CD4-positive, alpha-beta T cell treated with Interferon gamma for 1 hour (primary cell): ENCODE results near the gene MAST2.
"Not testable (repeated sequence)": the region's sequence is repeated elsewhere in the genome, so short reads cannot be mapped to it uniquely, and the experiment has no call there.

Experiments
- DNase-seq: peaks from one replicate; pipeline ENCODE4 v3.0.0-alpha.2; 2020

The MAST2 gene

GRCh38 chr1:46034601-46035516 is 231.4 kb downstream of the MAST2 start:
- no peak for DNase-seq

GRCh38 chr1:46036894-46037839 is 233.8 kb downstream of the MAST2 start:
- peak; percentile 72 for DNase-seq

- no peak for DNase-seq
Measured at GRCh38 chr1:46039571-46040052, 236.2 kb downstream of the MAST2 start.

- no peak for DNase-seq
Measured at GRCh38 chr1:46041551-46041950, 238.1 kb downstream of the MAST2 start.

- no peak for DNase-seq
Measured at GRCh38 chr1:46041974-46042373, 238.6 kb downstream of the MAST2 start.

GRCh38 chr1:46043458-46044017 is 240.1 kb downstream of the MAST2 start:
- peak; percentile 60 for DNase-seq

- no peak for DNase-seq
Measured at GRCh38 chr1:46044116-46044515, 240.7 kb downstream of the MAST2 start.

GRCh38 chr1:46053734-46054133 is 250.3 kb downstream of the MAST2 start:
- DNase-seq, result no peak

- no peak for DNase-seq
Measured at GRCh38 chr1:46056325-46056724, 252.9 kb downstream of the MAST2 start.

- not testable (repeated sequence) for DNase-seq
Measured at GRCh38 chr1:46057215-46057614, 253.8 kb downstream of the MAST2 start.

- DNase-seq, result no peak
Measured at GRCh38 chr1:46057781-46058180, 254.4 kb downstream of the MAST2 start.

GRCh38 chr1:46058936-46059335 is 255.5 kb downstream of the MAST2 start:
- no peak for DNase-seq

- DNase-seq, result no peak
Measured at GRCh38 chr1:46061146-46061545, 257.7 kb downstream of the MAST2 start.

- no peak for DNase-seq
Measured at GRCh38 chr1:46062651-46063319, 259.4 kb downstream of the MAST2 start.

GRCh38 chr1:46064708-46065107 is 261.3 kb downstream of the MAST2 start:
- no peak for DNase-seq

GRCh38 chr1:46065405-46065804 is 262.0 kb downstream of the MAST2 start:
- no peak for DNase-seq

- DNase-seq, result no peak
Measured at GRCh38 chr1:46067652-46068051, 264.2 kb downstream of the MAST2 start.

GRCh38 chr1:46068525-46068924 is 265.1 kb downstream of the MAST2 start:
- DNase-seq, result no peak

GRCh38 chr1:46070164-46070814 is 266.9 kb downstream of the MAST2 start:
- DNase-seq, result no peak

GRCh38 chr1:46072975-46073374 is 269.6 kb downstream of the MAST2 start:
- no peak for DNase-seq

GRCh38 chr1:46076343-46076742 is 272.9 kb downstream of the MAST2 start:
- no peak for DNase-seq

- DNase-seq, result no peak
Measured at GRCh38 chr1:46077644-46078043, 274.2 kb downstream of the MAST2 start.
